Skeletal muscle satellite cell (primary cell): ENCODE data around the gene SOX10.

Experiments
- H3K27me3 ChIP-seq: 2 replicates; pipeline ENCODE4 v1.7.0; 2013; ENCODE audit warnings: low read length; ENCODE audit not compliant: control insufficient read depth, insufficient read depth
- H3K36me3 ChIP-seq: 2 replicates; pipeline ENCODE4 v1.7.0; 2013; ENCODE audit warnings: mild to moderate bottlenecking, control low read depth, low read length; ENCODE audit not compliant: insufficient read depth
- H3K4me1 ChIP-seq: 2 replicates; pipeline ENCODE4 v1.7.0; 2013; ENCODE audit warnings: low read length; ENCODE audit not compliant: control insufficient read depth, insufficient read depth
- H3K4me2 ChIP-seq: 2 replicates; pipeline ENCODE4 v1.7.0; 2013; ENCODE audit warnings: mild to moderate bottlenecking, low read length
- H3K4me3 ChIP-seq: 2 replicates; pipeline ENCODE4 v1.7.0; 2013; ENCODE audit warnings: low read length
- H3K9ac ChIP-seq: 2 replicates; pipeline ENCODE4 v1.7.0; 2013; ENCODE audit warnings: mild to moderate bottlenecking, low read depth, low read length, moderate library complexity
- H3K9me3 ChIP-seq: replicated peaks from 2 replicates; pipeline ENCODE4 v1.7.0; 2013; ENCODE audit warnings: mild to moderate bottlenecking, control low read depth, low read length

The SOX10 gene

GRCh38 chr22:38026130-38027111 is 42.1 kb upstream of the SOX10 start:
- Histone ChIP-seq H3K4me2 (no peak overlapping the region), H3K36me3 (no peaks in the 10 kb centered on the region), H3K27me3 (peaks cover 36% of the 10 kb centered on the region), H3K9me3 (no peaks in the 10 kb centered on the region), H3K9ac (no peak overlapping the region), H3K4me1 (no peaks in the 10 kb centered on the region), H3K4me3 (no peak overlapping the region)

- Histone ChIP-seq H3K9me3 (no peaks in the 10 kb centered on the region), H3K36me3 (no peaks in the 10 kb centered on the region), H3K4me1 (no peaks in the 10 kb centered on the region), H3K9ac (no peak overlapping the region), H3K27me3 (peaks cover 41% of the 10 kb centered on the region), H3K4me2 (no peak overlapping the region), H3K4me3 (no peak overlapping the region)
Measured at GRCh38 chr22:38025514-38025913, 41.2 kb upstream of the SOX10 start.

- Histone ChIP-seq H3K36me3 (no peaks in the 10 kb centered on the region), H3K4me1 (no peaks in the 10 kb centered on the region)
Measured at GRCh38 chr22:38023045-38023444, 38.7 kb upstream of the SOX10 start.

GRCh38 chr22:38021206-38021605 is 36.9 kb upstream of the SOX10 start:
- peaks cover 29% of the 10 kb centered on the region for H3K27me3 ChIP-seq
- H3K4me2 ChIP-seq = no peak overlapping the region
- peaks cover 13% of the 10 kb centered on the region for H3K4me1 ChIP-seq
- no peak overlapping the region for H3K9ac ChIP-seq
- no peaks in the 10 kb centered on the region for H3K9me3 ChIP-seq
- no peak overlapping the region for H3K4me3 ChIP-seq
- no peaks in the 10 kb centered on the region for H3K36me3 ChIP-seq

More at GRCh38 chr22:38023045-38023444, 38.7 kb upstream of the SOX10 start:
- no peak overlapping the region for H3K4me2 ChIP-seq
- H3K9me3 ChIP-seq = no peaks in the 10 kb centered on the region
- no peak overlapping the region for H3K4me3 ChIP-seq
- peaks cover 36% of the 10 kb centered on the region for H3K27me3 ChIP-seq
- no peak overlapping the region for H3K9ac ChIP-seq

GRCh38 chr22:38018938-38019827 is 34.8 kb upstream of the SOX10 start:
- H3K36me3 ChIP-seq = no peaks in the 10 kb centered on the region
- H3K4me3 ChIP-seq = no peak overlapping the region
- H3K27me3 ChIP-seq = peaks cover 12% of the 10 kb centered on the region
- H3K9ac ChIP-seq = no peak overlapping the region
- no peaks in the 10 kb centered on the region for H3K9me3 ChIP-seq
- H3K4me2 ChIP-seq = no peak overlapping the region
- H3K4me1 ChIP-seq = peaks cover 13% of the 10 kb centered on the region

- Histone ChIP-seq H3K9ac (no peak overlapping the region), H3K27me3 (peaks cover 9% of the 10 kb centered on the region), H3K4me3 (no peak overlapping the region), H3K4me1 (peaks cover 16% of the 10 kb centered on the region), H3K36me3 (no peaks in the 10 kb centered on the region), H3K4me2 (no peak overlapping the region), H3K9me3 (no peaks in the 10 kb centered on the region)
Measured at GRCh38 chr22:38017939-38018885, 33.9 kb upstream of the SOX10 start.

GRCh38 chr22:38017272-38017920 is 33.0 kb upstream of the SOX10 start:
- H3K4me2 ChIP-seq = no peak overlapping the region
- H3K4me3 ChIP-seq = no peak overlapping the region
- H3K27me3 ChIP-seq = peaks cover 5% of the 10 kb centered on the region
- H3K4me1 ChIP-seq = peaks cover 22% of the 10 kb centered on the region
- H3K9me3 ChIP-seq = no peaks in the 10 kb centered on the region
- no peak overlapping the region for H3K9ac ChIP-seq
- H3K36me3 ChIP-seq = no peaks in the 10 kb centered on the region

GRCh38 chr22:38016182-38017151 is 32.1 kb upstream of the SOX10 start:
- Histone ChIP-seq H3K4me1 (peaks cover 23% of the 10 kb centered on the region), H3K36me3 (no peaks in the 10 kb centered on the region), H3K4me3 (no peak overlapping the region), H3K9me3 (no peaks in the 10 kb centered on the region), H3K4me2 (peak overlapping the region; percentile 14), H3K9ac (peak overlapping the region; percentile 47), H3K27me3 (peaks cover 5% of the 10 kb centered on the region)

- no peaks in the 10 kb centered on the region for H3K9me3 ChIP-seq
- no peak overlapping the region for H3K9ac ChIP-seq
- H3K36me3 ChIP-seq = no peaks in the 10 kb centered on the region
- no peaks in the 10 kb centered on the region for H3K27me3 ChIP-seq
- no peak overlapping the region for H3K4me3 ChIP-seq
- peaks cover 23% of the 10 kb centered on the region for H3K4me1 ChIP-seq
- H3K4me2 ChIP-seq = no peak overlapping the region
Measured at GRCh38 chr22:38014083-38014482, 29.7 kb upstream of the SOX10 start.
